HCT116 (cell line): ENCODE results near the gene GOLGA6A. TPM values are rescaled to one million over a fixed set of nuclear protein-coding genes. Genes with fewer than 3 reads are reported as not detected.

Experiments
- ATAC-seq: fragments of 200-7000 bp; cut with Tn5 transposase; 2 replicates; pipeline ENCODE4 v1.9.1; 2020; ENCODE audit warnings: mild to moderate bottlenecking, moderate library complexity
- BruUV-seq: library from RNA; stranded (reverse); fragments of 400-500 nt; replicated peaks from 2 replicates; lab custom pipeline; 2021; lab: Mats Ljungman, UMichigan
- CTCF ChIA-PET: fragments of 300-600 bp; sonication (Branson Sonifier 250); formaldehyde crosslinking; loops from one replicate; lab custom pipeline; 2021; ENCODE audit warnings: antibody characterized with exemption; lab: Charles Lee
- POLR2A ChIA-PET: fragments of 300-600, 350-600 bp; sonication (Branson Sonifier 250); formaldehyde crosslinking; loops from one replicate; lab custom pipeline; 2021; ENCODE audit warnings: antibody characterized with exemption; lab: Charles Lee
- RAD21 ChIA-PET, 2 experiments: fragments of 300-600 bp; sonication (Branson Sonifier 250); formaldehyde crosslinking; loops; one replicate each; lab custom pipeline; 2023; ENCODE audit warnings: low total read pairs in 2 of 2; ENCODE audit not compliant: uncharacterized antibody in 2 of 2, unreplicated experiment in 2 of 2, low non-redundant PET in 1 of 2; lab: Charles Lee
- DNase-seq: peaks from one replicate; pipeline ENCODE4 v3.0.0-alpha.2; 2010; ENCODE audit warnings: low read depth, low spot score
- H2AFZ ChIP-seq: fragments of 200-600 bp; shearing (Covaris generic), sonication (generic); 2 replicates; pipeline ENCODE4 v1.6.1; 2017; ENCODE audit warnings: low read depth, mixed run types, mixed read lengths, antibody characterized with exemption, low read length; ENCODE audit not compliant: poor library complexity, severe bottlenecking
- H3K27ac ChIP-seq: 2 replicates; pipeline ENCODE4 v1.5.1; 2012; ENCODE audit warnings: low read depth, low read length
- H3K27me3 ChIP-seq: fragments of 200-600 bp; sonication (generic); 2 replicates; pipeline ENCODE4 v1.6.1; 2016; ENCODE audit warnings: mixed run types, low read length, mixed read lengths; ENCODE audit not compliant: insufficient read depth
- H3K36me3 ChIP-seq, 2 experiments: fragments of 200-500 bp in 1 of 2; fragments of 200-600 bp in 1 of 2; sonication (Bioruptor generic) in 1 of 2; sonication (generic) in 1 of 2; 2 replicates each; pipeline versions ENCODE4 v1.5.1 to v1.6.1; 2014 to 2016; ENCODE audit warnings: low read length in 2 of 2, inconsistent platforms in 1 of 2, mixed read lengths in 1 of 2, mixed run types in 1 of 2; ENCODE audit not compliant: insufficient read depth in 2 of 2, control insufficient read depth in 1 of 2
- H3K4me1 ChIP-seq, 2 experiments: fragments of 200-600 bp in 1 of 2; sonication (generic) in 1 of 2; 2 replicates each; pipeline versions ENCODE4 v1.5.1 to v1.6.1; 2012 to 2017; ENCODE audit warnings: low read length in 2 of 2, inconsistent platforms in 1 of 2, mild to moderate bottlenecking in 1 of 2, mixed read lengths in 1 of 2, mixed run types in 1 of 2, moderate library complexity in 1 of 2; ENCODE audit not compliant: insufficient read depth in 2 of 2, control insufficient read depth in 1 of 2
- H3K4me2 ChIP-seq: fragments of 200-600 bp; sonication (generic); 2 replicates; pipeline ENCODE4 v1.6.1; 2017; ENCODE audit warnings: mixed run types, low read length, mixed read lengths
- H3K4me3 ChIP-seq, 2 experiments: fragments of 200-600 bp in 1 of 2; sonication (generic) in 1 of 2; replicated peaks in 1 of 2; 2 replicates each; pipeline ENCODE4 v1.5.1; 2011 to 2016; ENCODE audit warnings: low read length in 2 of 2, control low read depth in 1 of 2, low read depth in 1 of 2, mild to moderate bottlenecking in 1 of 2, mixed read lengths in 1 of 2, mixed run types in 1 of 2
- H3K79me2 ChIP-seq: fragments of 200-600 bp; sonication (generic); 2 replicates; pipeline ENCODE4 v1.6.1; 2017; ENCODE audit warnings: mild to moderate bottlenecking, mixed run types, low read length, moderate library complexity, mixed read lengths; ENCODE audit not compliant: insufficient read depth
- H3K9ac ChIP-seq: fragments of 200-600 bp; sonication (generic); 2 replicates; pipeline ENCODE4 v1.6.1; 2016; ENCODE audit warnings: low read length, mixed read lengths
- H3K9me2 ChIP-seq: fragments of 200-600 bp; sonication (generic), shearing (Covaris generic); 2 replicates; pipeline ENCODE4 v1.6.1; 2017; ENCODE audit warnings: mixed run types, mild to moderate bottlenecking, moderate library complexity; ENCODE audit not compliant: insufficient read depth
- H3K9me3 ChIP-seq, 2 experiments: fragments of 200-500 bp in 1 of 2; fragments of 200-600 bp in 1 of 2; sonication (Bioruptor generic) in 1 of 2; sonication (generic) in 1 of 2; 2 replicates each; pipeline ENCODE4 v1.6.1; 2014 to 2017; ENCODE audit warnings: low read length in 2 of 2, mixed read lengths in 2 of 2, inconsistent platforms in 1 of 2, low read depth in 1 of 2, mild to moderate bottlenecking in 1 of 2, mixed run types in 1 of 2, moderate library complexity in 1 of 2; ENCODE audit not compliant: control insufficient read depth in 1 of 2, insufficient read depth in 1 of 2
- H4K20me1 ChIP-seq: fragments of 200-600 bp; sonication (generic), shearing (Covaris generic); 2 replicates; pipeline ENCODE4 v1.6.1; 2017; ENCODE audit warnings: mixed run types, mild to moderate bottlenecking, moderate library complexity; ENCODE audit not compliant: insufficient read depth
- CEBPB ChIP-seq: IDR thresholded peaks from 2 replicates; pipeline ENCODE4 v1.6.1; 2012; ENCODE audit warnings: low read depth
- EGR1 ChIP-seq: IDR thresholded peaks from 2 replicates; pipeline ENCODE4 v1.6.1; 2012; ENCODE audit warnings: low read depth
- EZH2 ChIP-seq: fragments of 200-600 bp; sonication (generic); IDR thresholded peaks from 2 replicates; pipeline ENCODE4 v1.6.1; 2017; ENCODE audit warnings: antibody characterized with exemption, mixed run types
- EZH2phosphoT487 ChIP-seq: fragments of 200-600 bp; IDR thresholded peaks from 2 replicates; pipeline ENCODE4 v1.6.1; 2018; ENCODE audit warnings: antibody characterized with exemption, borderline replicate concordance
- POLR2AphosphoS5 ChIP-seq: IDR thresholded peaks from 2 replicates; pipeline ENCODE4 v1.6.1; 2011; ENCODE audit warnings: mild to moderate bottlenecking, low read depth, low read length, moderate library complexity
- SIN3A ChIP-seq: IDR thresholded peaks from 2 replicates; pipeline ENCODE4 v1.6.1; 2012; ENCODE audit warnings: low read depth
- YY1 ChIP-seq: IDR thresholded peaks from 2 replicates; pipeline ENCODE4 v1.6.1; 2011; ENCODE audit warnings: low read length, low read depth, moderate library complexity, mild to moderate bottlenecking; ENCODE audit not compliant: insufficient replicate concordance; ENCODE audit errors: extremely low read depth
- ZNF274 ChIP-seq: fragments of 200-500 bp; sonication (Bioruptor generic); IDR thresholded peaks from 2 replicates; pipeline ENCODE4 v1.6.1; 2014; ENCODE audit warnings: mild to moderate bottlenecking, low read depth, low read length, inconsistent platforms
- intact Hi-C: fragments of 100-400 bp; cut with micrococcal nuclease; formaldehyde crosslinking; loops from 2 replicates; pipeline ENCODE4 v1.10.0; 2022
- total RNA-seq: library from RNA; stranded (reverse); gene quantifications from one replicate; pipeline ENCODE4 v1.2.1, GENCODE V29; 2021; ENCODE audit not compliant: unreplicated experiment
- TF ChIP-seq, protein P1 (sequence below): IDR thresholded peaks from 2 replicates; pipeline ENCODE4 v1.6.1; 2011; ENCODE audit warnings: mild to moderate bottlenecking, low read length, moderate library complexity; ENCODE audit not compliant: insufficient replicate concordance; ENCODE audit errors: extremely low read depth
- TF ChIP-seq, protein P2 (sequence below): IDR thresholded peaks from 2 replicates; pipeline ENCODE4 v1.6.1; 2012; ENCODE audit warnings: low read depth

Gene GOLGA6A
- total RNA-seq, 1 experiment from 2014 or later: 0.39 TPM

DNA sequence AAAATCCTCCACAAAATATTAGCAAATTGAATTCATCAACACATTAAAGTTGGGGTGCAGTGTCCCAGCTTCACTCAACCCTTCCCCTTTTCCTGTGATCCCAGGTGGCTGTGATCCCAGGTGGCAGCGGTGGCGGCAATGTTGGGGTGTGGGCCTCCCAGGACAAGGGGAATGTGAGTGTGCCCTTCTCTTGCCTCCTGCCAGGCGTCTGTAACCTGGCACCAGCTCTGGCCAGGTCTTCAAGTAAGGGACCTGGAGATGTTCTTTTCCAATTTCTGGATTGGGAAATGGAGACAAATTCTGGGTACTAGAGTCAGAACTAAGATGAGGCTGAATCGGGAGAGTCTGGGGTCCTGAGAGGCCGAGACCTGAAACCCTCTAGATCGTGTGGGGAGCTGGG, 20.1 kb downstream of the GOLGA6A start:
- DNase-seq (no peak), ATAC-seq (no peak)
- RAD21 ChIA-PET: no interaction called here
- Histone ChIP-seq H4K20me1 (no peaks in the 10 kb centered on the region), H3K4me3 (no peak overlapping the region), H3K27ac (no peak overlapping the region), H3K9ac (no peak overlapping the region), H3K27me3 (no peaks in the 10 kb centered on the region), H3K4me2 (no peak overlapping the region), H3K9me2 (no peaks in the 10 kb centered on the region), H3K36me3 (no peaks in the 10 kb centered on the region), H2AFZ (no peak overlapping the region), H3K4me1 (no peaks in the 10 kb centered on the region), H3K79me2 (no peaks in the 10 kb centered on the region), H3K9me3 (no peaks in the 10 kb centered on the region)
- POLR2A ChIA-PET: no interaction called here
- no peak for TF ChIP-seq ZNF274
- no peak for TF ChIP-seq POLR2AphosphoS5
- no peak for TF ChIP-seq EGR1
- TF ChIP-seq SIN3A: no peak
- no peak for TF ChIP-seq YY1
- TF ChIP-seq EZH2phosphoT487: no peak
- TF ChIP-seq CEBPB: no peak
- TF ChIP-seq EZH2: no peak
- TF ChIP-seq, protein P1, sequence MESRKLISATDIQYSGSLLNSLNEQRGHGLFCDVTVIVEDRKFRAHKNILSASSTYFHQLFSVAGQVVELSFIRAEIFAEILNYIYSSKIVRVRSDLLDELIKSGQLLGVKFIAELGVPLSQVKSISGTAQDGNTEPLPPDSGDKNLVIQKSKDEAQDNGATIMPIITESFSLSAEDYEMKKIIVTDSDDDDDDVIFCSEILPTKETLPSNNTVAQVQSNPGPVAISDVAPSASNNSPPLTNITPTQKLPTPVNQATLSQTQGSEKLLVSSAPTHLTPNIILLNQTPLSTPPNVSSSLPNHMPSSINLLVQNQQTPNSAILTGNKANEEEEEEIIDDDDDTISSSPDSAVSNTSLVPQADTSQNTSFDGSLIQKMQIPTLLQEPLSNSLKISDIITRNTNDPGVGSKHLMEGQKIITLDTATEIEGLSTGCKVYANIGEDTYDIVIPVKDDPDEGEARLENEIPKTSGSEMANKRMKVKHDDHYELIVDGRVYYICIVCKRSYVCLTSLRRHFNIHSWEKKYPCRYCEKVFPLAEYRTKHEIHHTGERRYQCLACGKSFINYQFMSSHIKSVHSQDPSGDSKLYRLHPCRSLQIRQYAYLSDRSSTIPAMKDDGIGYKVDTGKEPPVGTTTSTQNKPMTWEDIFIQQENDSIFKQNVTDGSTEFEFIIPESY: no peak
- TF ChIP-seq, protein P2, sequence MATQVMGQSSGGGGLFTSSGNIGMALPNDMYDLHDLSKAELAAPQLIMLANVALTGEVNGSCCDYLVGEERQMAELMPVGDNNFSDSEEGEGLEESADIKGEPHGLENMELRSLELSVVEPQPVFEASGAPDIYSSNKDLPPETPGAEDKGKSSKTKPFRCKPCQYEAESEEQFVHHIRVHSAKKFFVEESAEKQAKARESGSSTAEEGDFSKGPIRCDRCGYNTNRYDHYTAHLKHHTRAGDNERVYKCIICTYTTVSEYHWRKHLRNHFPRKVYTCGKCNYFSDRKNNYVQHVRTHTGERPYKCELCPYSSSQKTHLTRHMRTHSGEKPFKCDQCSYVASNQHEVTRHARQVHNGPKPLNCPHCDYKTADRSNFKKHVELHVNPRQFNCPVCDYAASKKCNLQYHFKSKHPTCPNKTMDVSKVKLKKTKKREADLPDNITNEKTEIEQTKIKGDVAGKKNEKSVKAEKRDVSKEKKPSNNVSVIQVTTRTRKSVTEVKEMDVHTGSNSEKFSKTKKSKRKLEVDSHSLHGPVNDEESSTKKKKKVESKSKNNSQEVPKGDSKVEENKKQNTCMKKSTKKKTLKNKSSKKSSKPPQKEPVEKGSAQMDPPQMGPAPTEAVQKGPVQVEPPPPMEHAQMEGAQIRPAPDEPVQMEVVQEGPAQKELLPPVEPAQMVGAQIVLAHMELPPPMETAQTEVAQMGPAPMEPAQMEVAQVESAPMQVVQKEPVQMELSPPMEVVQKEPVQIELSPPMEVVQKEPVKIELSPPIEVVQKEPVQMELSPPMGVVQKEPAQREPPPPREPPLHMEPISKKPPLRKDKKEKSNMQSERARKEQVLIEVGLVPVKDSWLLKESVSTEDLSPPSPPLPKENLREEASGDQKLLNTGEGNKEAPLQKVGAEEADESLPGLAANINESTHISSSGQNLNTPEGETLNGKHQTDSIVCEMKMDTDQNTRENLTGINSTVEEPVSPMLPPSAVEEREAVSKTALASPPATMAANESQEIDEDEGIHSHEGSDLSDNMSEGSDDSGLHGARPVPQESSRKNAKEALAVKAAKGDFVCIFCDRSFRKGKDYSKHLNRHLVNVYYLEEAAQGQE: no peak
- CTCF ChIA-PET: interaction anchor here (0.6 to 0.8 kb wide), 2 partner anchors 259 to 291 kb away, joined by 3 read pairs; no protein-coding TSS in a partner anchor
- BruUV-seq: no TSS peak
- intact Hi-C loops: no loop called here
